ENCODE results near the gene SKA3.

DNA sequence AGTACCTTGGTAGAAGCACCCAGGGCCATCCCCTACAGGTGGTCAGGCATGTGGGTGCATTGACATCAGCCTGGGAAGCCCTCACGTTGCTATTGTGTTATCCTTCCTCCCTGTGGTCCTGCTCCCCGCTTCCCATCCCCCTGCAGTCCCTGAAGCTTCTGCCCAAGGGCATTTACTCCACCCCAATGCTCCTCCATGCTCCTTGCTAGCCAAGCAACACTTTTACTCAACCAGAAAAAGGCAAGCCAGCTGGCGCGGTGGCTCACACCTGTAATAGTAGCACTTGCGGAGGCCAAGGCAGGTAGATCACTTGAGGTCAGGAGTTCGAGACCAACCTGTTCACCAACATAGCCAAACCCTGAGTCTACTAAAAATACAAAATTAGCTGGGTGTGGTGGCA is 60.2 kb downstream of the SKA3 start:
- TF ChIP-seq, protein P1, sequence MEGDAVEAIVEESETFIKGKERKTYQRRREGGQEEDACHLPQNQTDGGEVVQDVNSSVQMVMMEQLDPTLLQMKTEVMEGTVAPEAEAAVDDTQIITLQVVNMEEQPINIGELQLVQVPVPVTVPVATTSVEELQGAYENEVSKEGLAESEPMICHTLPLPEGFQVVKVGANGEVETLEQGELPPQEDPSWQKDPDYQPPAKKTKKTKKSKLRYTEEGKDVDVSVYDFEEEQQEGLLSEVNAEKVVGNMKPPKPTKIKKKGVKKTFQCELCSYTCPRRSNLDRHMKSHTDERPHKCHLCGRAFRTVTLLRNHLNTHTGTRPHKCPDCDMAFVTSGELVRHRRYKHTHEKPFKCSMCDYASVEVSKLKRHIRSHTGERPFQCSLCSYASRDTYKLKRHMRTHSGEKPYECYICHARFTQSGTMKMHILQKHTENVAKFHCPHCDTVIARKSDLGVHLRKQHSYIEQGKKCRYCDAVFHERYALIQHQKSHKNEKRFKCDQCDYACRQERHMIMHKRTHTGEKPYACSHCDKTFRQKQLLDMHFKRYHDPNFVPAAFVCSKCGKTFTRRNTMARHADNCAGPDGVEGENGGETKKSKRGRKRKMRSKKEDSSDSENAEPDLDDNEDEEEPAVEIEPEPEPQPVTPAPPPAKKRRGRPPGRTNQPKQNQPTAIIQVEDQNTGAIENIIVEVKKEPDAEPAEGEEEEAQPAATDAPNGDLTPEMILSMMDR (IDR thresholded peaks at IDR 0.05) = no peak
- no peak for TF ChIP-seq GATA2 (CRISPR knock-in tag; IDR thresholded peaks at IDR 0.05)
- no peak for TF ChIP-seq EP300 (IDR thresholded peaks at IDR 0.05; ENCODE audit: borderline replicate concordance in 1 of 2, low read depth in 1 of 2, low read length in 1 of 2)
- TF ChIP-seq, protein P2, sequence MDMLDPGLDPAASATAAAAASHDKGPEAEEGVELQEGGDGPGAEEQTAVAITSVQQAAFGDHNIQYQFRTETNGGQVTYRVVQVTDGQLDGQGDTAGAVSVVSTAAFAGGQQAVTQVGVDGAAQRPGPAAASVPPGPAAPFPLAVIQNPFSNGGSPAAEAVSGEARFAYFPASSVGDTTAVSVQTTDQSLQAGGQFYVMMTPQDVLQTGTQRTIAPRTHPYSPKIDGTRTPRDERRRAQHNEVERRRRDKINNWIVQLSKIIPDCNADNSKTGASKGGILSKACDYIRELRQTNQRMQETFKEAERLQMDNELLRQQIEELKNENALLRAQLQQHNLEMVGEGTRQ (IDR thresholded peaks at IDR 0.05; ENCODE audit: borderline replicate concordance, low read depth, low read length) = no peak
- TF ChIP-seq SIN3A (IDR thresholded peaks at IDR 0.05; ENCODE audit: borderline replicate concordance, low read depth, low read length) = no peak
